A204.1 (cell line): Measurements from ENCODE around the gene SUPT6H.

ENCODE experiments used
- FAIRE-seq: peaks from 2 replicates; lab custom pipeline; 2012; peaks lifted over from hg19 to GRCh38; lab: Jason Lieb, UNC

SUPT6H gene

GRCh38 chr17:28751600-28752366 is 89.8 kb downstream of the SUPT6H start:
- no peak for FAIRE-seq
